Activated B cell treated with CpG ODN at 0.5 μM for 24 hours (primary cell): ENCODE measurements around the gene ETS1. TPM values are rescaled to one million over a fixed set of nuclear protein-coding genes. Genes with fewer than 3 reads are reported as not detected.

Experiments used
- ATAC-seq: fragments of 200-7000 bp; cut with Tn5 transposase; one replicate; pipeline ENCODE4 v1.10.0; 2021; ENCODE audit warnings: low read depth, mild to moderate bottlenecking, moderate library complexity
- CTCF ChIA-PET: fragments of 350-600 bp; sonication (Branson Sonifier 250); formaldehyde crosslinking; loops from one replicate; lab custom pipeline; 2021; ENCODE audit warnings: antibody characterized with exemption; lab: Charles Lee
- POLR2A ChIA-PET: fragments of 350-600 bp; sonication (Branson Sonifier 250); formaldehyde crosslinking; loops from one replicate; lab custom pipeline; 2021; ENCODE audit warnings: antibody characterized with exemption; lab: Charles Lee
- DNase-seq: peaks from one replicate; pipeline ENCODE4 v3.0.0; 2022
- H3K27ac Mint-ChIP-seq: one replicate; pipeline ENCODE4 v1.8.0; 2020; ENCODE audit warnings: mixed read lengths
- H3K27me3 Mint-ChIP-seq: one replicate; pipeline ENCODE4 v1.8.0; 2021; ENCODE audit warnings: mixed read lengths
- H3K36me3 Mint-ChIP-seq: one replicate; pipeline ENCODE4 v1.8.0; 2021; ENCODE audit warnings: low read depth, mixed read lengths
- H3K4me1 Mint-ChIP-seq: one replicate; pipeline ENCODE4 v1.8.0; 2021; ENCODE audit warnings: mixed read lengths
- H3K4me3 Mint-ChIP-seq: one replicate; pipeline ENCODE4 v1.8.0; 2020; ENCODE audit warnings: mild to moderate bottlenecking, mixed read lengths
- H3K9me3 Mint-ChIP-seq: one replicate; pipeline ENCODE4 v1.8.0; 2020; ENCODE audit warnings: mixed read lengths
- intact Hi-C: fragments of 100-400 bp; cut with micrococcal nuclease; formaldehyde crosslinking; loops from one replicate; pipeline ENCODE4 v1.15.1; 2024
- total RNA-seq: library from RNA; stranded (reverse); gene quantifications from 2 replicates; pipeline ENCODE4 v1.2.3, GENCODE V29; 2022
- TF ChIP-seq, protein P1 (sequence below): fragments of 200-600 bp; IDR thresholded peaks from one replicate; pipeline ENCODE4 v1.8.0; 2022; ENCODE audit warnings: antibody characterized with exemption, mild to moderate bottlenecking

ETS1 gene
- total RNA-seq, 1 donor from 2014 or later: 301 TPM

DNA sequence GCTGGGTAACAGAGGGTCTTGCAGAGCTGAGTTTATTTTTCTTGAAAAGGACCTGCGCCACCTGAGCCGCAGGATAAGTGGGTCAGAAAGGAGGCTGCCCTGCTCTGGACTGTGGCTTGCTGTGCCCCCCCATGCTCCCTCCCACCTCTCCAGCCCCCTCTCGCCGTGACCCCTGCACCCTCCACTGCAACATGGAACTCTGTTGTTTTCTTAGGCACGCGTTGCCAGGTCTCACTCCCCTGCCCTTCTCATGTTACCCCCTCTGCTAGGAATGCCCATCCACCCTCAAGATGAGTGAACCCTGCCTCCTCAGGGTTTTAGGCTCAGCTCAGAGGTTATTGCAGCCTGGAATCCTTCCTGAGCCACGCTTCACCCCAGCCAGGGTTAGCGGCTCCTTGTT, 10.8 kb downstream of the ETS1 start:
- Mint-ChIP-seq H3K4me3 (no peak overlapping the region), H3K9me3 (peaks cover 5% of the 10 kb centered on the region), H3K27me3 (no peaks in the 10 kb centered on the region), H3K4me1 (peaks cover 39% of the 10 kb centered on the region), H3K27ac (no peak overlapping the region), H3K36me3 (no peaks in the 10 kb centered on the region)
- ATAC-seq (no peak), DNase-seq (no peak)
- intact Hi-C loops: loop anchor here (1.0 kb wide), 1 partner anchor 12 kb away; no protein-coding TSS in a partner anchor
- POLR2A ChIA-PET: interaction anchor here (1.2 to 2.0 kb wide), 4 partner anchors 23 to 254 kb away, joined by 3 to 11 read pairs (median 4); no protein-coding TSS in a partner anchor
- CTCF ChIA-PET: no interaction called here
- TF ChIP-seq, protein P1, sequence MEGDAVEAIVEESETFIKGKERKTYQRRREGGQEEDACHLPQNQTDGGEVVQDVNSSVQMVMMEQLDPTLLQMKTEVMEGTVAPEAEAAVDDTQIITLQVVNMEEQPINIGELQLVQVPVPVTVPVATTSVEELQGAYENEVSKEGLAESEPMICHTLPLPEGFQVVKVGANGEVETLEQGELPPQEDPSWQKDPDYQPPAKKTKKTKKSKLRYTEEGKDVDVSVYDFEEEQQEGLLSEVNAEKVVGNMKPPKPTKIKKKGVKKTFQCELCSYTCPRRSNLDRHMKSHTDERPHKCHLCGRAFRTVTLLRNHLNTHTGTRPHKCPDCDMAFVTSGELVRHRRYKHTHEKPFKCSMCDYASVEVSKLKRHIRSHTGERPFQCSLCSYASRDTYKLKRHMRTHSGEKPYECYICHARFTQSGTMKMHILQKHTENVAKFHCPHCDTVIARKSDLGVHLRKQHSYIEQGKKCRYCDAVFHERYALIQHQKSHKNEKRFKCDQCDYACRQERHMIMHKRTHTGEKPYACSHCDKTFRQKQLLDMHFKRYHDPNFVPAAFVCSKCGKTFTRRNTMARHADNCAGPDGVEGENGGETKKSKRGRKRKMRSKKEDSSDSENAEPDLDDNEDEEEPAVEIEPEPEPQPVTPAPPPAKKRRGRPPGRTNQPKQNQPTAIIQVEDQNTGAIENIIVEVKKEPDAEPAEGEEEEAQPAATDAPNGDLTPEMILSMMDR: no peak

DNA sequence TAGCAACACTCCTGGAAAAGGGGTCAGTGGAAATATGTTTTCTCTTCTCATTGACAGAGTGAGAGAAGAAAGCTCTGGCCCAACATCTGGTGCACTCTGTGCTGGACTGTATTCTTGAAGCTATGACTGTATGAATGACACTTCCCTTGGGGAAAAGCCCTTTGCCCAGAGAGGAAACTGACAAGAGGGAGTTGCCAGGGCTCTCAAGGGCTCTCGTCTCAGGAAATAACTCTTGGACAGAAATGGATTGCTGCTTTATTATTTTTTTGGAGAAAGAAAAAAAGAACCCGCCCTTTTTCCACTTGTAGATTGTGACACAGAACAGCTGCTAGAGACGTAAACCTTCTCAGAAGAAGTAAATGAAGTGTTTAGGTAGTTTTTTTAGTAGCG, 11.4 kb downstream of the ETS1 start:
- TF ChIP-seq, protein P1: no peak
- intact Hi-C loops: loop anchor here (1.0 to 2.0 kb wide), 2 partner anchors 12 to 21 kb away; no protein-coding TSS in a partner anchor
- H3K4me3 Mint-ChIP-seq: no peak overlapping the region
- H3K27me3 Mint-ChIP-seq: no peaks in the 10 kb centered on the region
- H3K4me1 Mint-ChIP-seq: peaks cover 41% of the 10 kb centered on the region
- DNase-seq: no peak
- peak overlapping the region; percentile 18 for H3K27ac Mint-ChIP-seq
- H3K9me3 Mint-ChIP-seq: peaks cover 5% of the 10 kb centered on the region
- H3K36me3 Mint-ChIP-seq: no peaks in the 10 kb centered on the region
- no peak for ATAC-seq
- CTCF ChIA-PET: no interaction called here
- POLR2A ChIA-PET: interaction anchor here (0.9 to 2.0 kb wide), 4 partner anchors 12 to 26 kb away, joined by 3 to 11 read pairs (median 3); no protein-coding TSS in a partner anchor

- Mint-ChIP-seq H3K9me3 (peaks cover 5% of the 10 kb centered on the region), H3K27ac (peak overlapping the region; percentile 72), H3K36me3 (no peaks in the 10 kb centered on the region), H3K27me3 (no peaks in the 10 kb centered on the region), H3K4me1 (peaks cover 40% of the 10 kb centered on the region), H3K4me3 (peak overlapping the region; percentile 60)
- DNase-seq: no peak
- TF ChIP-seq, protein P1: no peak
- ATAC-seq: no peak
- POLR2A ChIA-PET: interaction anchor here (0.9 to 2.0 kb wide), 5 partner anchors 11 to 53 kb away, joined by 3 to 11 read pairs (median 5); no protein-coding TSS in a partner anchor
- CTCF ChIA-PET: no interaction called here
- intact Hi-C loops: loop anchor here (2.0 kb wide), 1 partner anchor 21 kb away; no protein-coding TSS in a partner anchor
These were observed 12.0 kb downstream of the ETS1 start for GRCh38 chr11:128575174-128575960.

DNA sequence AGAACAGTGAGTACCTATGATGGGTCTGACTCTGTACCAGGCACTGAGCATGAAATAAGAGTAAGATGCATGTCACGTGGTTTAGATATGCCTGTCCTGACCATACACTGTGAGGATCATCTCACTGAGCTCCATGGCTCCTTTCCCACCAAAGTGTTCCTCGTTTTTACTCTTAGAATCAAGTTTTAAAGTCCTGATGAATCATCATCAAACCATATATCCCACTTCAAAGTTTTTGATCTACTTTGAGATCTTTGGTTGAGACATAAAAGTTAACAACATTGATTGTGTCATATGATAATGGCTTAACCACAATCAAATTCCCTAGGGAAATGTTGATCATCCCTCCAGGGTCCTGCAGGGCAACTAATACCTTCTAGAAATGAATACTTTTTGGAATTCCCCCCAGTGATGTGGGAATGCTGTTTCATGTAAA, 12.8 kb downstream of the ETS1 start:
- Mint-ChIP-seq H3K4me3 (peak overlapping the region; percentile 60), H3K36me3 (no peaks in the 10 kb centered on the region), H3K27ac (peak overlapping the region; percentile 72), H3K4me1 (peaks cover 36% of the 10 kb centered on the region), H3K9me3 (peaks cover 5% of the 10 kb centered on the region), H3K27me3 (no peaks in the 10 kb centered on the region)
- TF ChIP-seq, protein P1: no peak
- peak; percentile 35 for ATAC-seq
- intact Hi-C loops: loop anchor here (2.0 kb wide), 1 partner anchor 22 kb away; no protein-coding TSS in a partner anchor
- ChIA-PET CTCF (no interaction called here), POLR2A (interaction anchor here (0.9 to 1.8 kb wide), 4 partner anchors 10 to 54 kb away, joined by 3 to 10 read pairs (median 4); no protein-coding TSS in a partner anchor)
- no peak for DNase-seq

- Mint-ChIP-seq H3K4me1 (peaks cover 43% of the 10 kb centered on the region), H3K27ac (no peak overlapping the region), H3K36me3 (no peaks in the 10 kb centered on the region), H3K27me3 (no peaks in the 10 kb centered on the region), H3K4me3 (no peak overlapping the region), H3K9me3 (peaks cover 5% of the 10 kb centered on the region)
- ChIA-PET POLR2A (interaction anchor here (0.9 to 1.8 kb wide), 5 partner anchors 9 to 54 kb away, joined by 3 to 10 read pairs (median 4); no protein-coding TSS in a partner anchor), CTCF (no interaction called here)
- intact Hi-C loops: loop anchor here (2.0 kb wide), 1 partner anchor 23 kb away; no protein-coding TSS in a partner anchor
- no peak for ATAC-seq
- no peak for DNase-seq
- TF ChIP-seq, protein P1: no peak
These were observed 13.7 kb downstream of the ETS1 start for GRCh38 chr11:128573638-128574037.
